Fibroblast of skin of back (primary cell): ENCODE results near the gene HIBADH.
"Not testable (repeated sequence)": the region's sequence is repeated elsewhere in the genome, so short reads cannot be mapped to it uniquely, and the experiment has no call there.

Experiments used
- DNase-seq: peaks from one replicate; pipeline ENCODE4 v3.0.0-alpha.2; 2013

HIBADH gene

DNA sequence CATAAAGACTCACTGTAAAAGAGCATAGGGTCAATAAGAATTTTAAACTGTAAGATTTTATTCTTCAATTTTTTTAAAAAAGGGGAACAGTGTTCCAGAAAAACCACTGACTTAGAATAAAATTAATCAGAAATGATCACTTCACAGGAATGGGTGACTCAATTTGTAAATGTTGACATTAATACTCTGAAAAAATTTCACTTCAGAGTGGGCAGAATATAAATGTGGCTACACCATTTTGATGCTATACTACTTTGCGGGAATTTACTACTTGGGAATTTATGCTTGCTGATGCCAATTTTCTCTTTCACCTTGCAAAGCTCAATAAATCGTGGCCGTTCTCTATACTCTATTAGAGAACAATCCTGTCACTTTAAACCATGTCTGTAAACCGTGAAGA lies 126.9 kb downstream of the HIBADH start:
- peak; percentile 30 for DNase-seq

DNA sequence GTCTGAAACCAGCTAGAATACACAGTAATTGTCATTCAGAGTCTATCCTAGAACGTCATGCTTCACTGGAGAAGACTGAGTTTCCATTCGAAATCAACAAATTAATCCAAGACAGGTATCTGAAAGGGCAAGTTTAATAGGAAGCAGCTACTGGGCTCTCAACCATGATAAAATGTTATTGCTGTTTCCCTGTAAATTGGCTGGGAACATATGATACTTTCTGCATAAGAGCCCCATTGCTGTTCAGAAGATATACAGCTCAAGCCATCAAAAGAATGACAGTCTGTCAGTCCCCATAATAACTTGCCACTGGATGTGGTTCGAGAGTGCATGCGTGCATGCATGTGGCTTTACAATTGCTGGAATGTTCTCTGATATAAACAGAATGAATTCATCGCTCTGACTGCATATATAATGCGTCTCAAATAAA lies 129.0 kb downstream of the HIBADH start:
- DNase-seq, result no peak

DNA sequence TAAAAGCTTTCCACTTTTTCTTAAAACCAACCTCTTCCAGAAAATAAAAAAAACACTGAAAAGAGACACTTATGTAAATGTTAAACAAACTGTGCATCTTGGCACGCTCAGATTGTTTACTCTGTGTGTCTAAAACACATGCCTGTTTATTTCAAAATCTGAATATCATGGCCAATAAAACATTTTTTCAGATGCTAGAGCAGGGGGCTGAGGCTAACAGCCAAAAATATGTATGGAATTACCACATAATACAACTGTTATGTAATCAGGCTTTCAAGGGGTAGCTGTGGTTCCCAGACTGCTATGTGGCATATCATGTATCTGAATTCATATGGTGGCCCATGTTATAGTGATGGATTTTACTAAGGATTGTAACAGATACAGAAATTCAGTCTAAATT lies 130.4 kb downstream of the HIBADH start:
- peak; percentile 40 for DNase-seq

DNA sequence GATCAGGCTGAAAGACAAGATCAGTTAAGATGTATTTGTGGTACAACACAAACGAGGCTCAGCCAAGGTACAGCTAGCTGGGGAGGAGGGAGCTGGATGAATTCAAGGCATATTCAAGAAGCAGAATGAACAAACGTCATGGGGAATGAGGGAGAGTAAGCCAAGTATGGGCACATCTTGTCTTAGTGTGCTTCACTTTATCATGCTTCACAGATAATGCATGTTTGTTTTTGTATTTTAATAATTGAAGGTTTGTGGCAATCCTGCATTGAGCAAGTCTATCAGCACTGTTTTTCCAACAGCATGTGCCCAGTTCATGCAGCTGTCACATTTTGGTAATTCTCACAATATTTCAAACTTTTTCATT lies 135.4 kb downstream of the HIBADH start:
- no peak for DNase-seq

- DNase-seq, result peak; percentile 4
Observed at GRCh38 chr7:27526611-27527347, 135.9 kb downstream of the HIBADH start.

DNA sequence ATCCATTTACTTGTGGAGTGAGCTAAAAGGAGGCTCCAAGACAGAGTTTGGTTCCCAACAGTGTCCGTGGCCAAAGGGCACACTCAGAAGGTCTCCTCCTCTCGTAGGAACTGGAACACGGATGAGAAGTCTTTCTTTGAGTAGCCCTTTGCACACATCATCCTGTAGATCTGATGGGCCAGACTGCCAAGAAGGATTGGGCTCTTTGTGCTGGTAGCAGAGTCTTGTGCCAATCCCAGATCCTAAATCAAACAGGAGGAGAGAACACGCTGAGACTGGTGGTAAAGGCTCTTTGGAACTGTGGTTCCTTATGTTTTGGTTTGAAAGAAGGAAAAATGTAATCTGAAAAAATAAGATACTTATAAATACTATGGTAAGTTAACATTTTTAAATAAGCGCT lies 136.6 kb downstream of the HIBADH start:
- no peak for DNase-seq

- DNase-seq, result no peak
Observed at GRCh38 chr7:27523321-27523720, 139.4 kb downstream of the HIBADH start.

- DNase-seq, result no peak
Observed at GRCh38 chr7:27522566-27522965, 140.1 kb downstream of the HIBADH start.

GRCh38 chr7:27520815-27521790 lies 141.6 kb downstream of the HIBADH start:
- DNase-seq, result no peak

- no peak for DNase-seq
Observed at GRCh38 chr7:27519793-27520469, 142.8 kb downstream of the HIBADH start.

GRCh38 chr7:27518561-27519350 lies 143.9 kb downstream of the HIBADH start:
- DNase-seq, result no peak

DNA sequence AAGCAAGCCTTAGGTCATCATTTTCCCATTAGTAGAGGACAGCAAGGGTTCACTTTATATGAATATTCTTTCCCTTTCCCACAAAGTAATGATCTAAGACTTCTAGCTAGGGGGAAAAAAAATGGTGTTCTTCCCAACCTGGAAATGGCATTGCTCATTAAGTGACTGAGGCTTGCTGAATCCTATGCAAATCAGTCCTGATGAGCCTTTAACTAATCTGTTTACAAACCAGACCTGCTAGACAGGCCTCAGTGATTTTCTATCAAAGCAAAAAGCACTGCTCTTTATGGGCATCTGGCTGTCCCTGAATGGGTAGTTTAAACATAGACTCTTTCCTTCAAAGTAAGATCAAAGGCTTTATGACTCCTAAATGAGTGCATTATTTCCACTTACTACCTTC lies 146.3 kb downstream of the HIBADH start:
- no peak for DNase-seq

DNA sequence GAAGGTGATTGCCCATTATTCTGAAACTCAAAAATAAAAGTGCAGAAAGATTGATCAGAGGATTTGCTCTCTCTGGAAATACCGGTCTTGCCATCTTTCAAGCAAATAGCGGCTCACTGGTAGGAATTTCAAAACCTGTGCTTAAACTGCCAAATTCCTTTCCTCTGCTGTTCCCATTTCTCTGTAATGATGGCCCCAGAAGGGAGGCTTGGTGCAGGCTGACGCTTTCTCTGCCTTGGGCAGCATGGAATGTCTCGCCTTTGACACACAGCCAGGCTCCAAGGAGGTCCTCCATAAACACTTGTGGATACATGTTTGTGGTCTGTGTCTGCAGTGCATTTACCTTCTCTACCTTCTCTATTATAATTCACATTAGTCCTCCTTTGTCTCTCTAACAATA lies 146.8 kb downstream of the HIBADH start:
- DNase-seq, result no peak

- DNase-seq, result no peak
Observed at GRCh38 chr7:27514861-27515260, 147.8 kb downstream of the HIBADH start.

GRCh38 chr7:27513885-27514284 lies 148.8 kb downstream of the HIBADH start:
- no peak for DNase-seq

DNA sequence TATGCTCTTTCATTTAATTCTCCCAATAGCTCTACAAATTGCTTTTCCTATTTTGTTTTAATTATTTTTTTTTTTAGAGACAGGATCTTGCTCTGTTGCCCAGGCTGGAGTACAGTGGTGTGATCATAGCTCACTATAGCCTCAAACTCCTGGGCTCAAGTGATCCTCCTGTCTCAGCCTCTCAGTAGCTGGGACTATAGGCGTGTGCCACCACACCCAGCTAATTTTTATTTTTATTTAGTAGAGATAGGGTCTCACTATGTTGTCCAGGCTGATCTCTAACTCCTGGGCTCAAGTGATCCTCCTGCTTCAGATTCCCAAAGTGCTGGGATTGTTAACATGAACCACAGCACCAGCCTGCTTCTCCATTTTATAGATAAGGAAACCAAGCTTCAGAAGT lies 151.3 kb downstream of the HIBADH start:
- not testable (repeated sequence) for DNase-seq

GRCh38 chr7:27510541-27510940 lies 152.1 kb downstream of the HIBADH start:
- no peak for DNase-seq

GRCh38 chr7:27501879-27502278 lies 160.8 kb downstream of the HIBADH start:
- not testable (repeated sequence) for DNase-seq

DNA sequence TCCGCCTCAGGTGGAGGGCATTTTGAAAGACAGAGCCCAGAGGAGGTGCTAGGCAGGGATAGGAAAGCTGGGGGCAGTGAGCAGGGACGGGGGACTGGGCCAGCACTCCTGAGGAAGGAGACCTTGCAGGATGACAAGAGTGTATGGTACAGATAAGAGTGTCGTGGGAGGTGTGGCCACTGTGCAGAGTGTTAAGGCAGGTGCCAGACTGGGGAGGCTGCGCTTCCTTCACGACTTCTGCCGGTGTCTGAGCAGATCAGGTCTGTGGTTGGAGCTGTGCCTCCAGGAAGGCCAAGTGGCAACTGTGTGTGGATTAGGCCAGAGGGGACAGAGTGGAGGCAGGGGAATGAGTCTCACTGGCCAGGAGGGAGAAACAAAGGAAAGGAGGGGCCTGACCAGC lies 161.7 kb downstream of the HIBADH start:
- DNase-seq, result no peak

- no peak for DNase-seq
Observed at GRCh38 chr7:27492224-27492623, 170.5 kb downstream of the HIBADH start.

- no peak for DNase-seq
Observed at GRCh38 chr7:27491534-27491933, 171.1 kb downstream of the HIBADH start.

- DNase-seq, result no peak
Observed at GRCh38 chr7:27487509-27487908, 175.2 kb downstream of the HIBADH start.
